ENCODE results near the gene B3GALT4. TPM values are rescaled to one million over a fixed set of nuclear protein-coding genes. Genes with fewer than 3 reads are reported as not detected.

B3GALT4 gene
- total and polyA plus RNA-seq, 2 of the 13 experiments (the other 11 are each of a cell fraction or from before 2014, with no cell fraction given), result 0.04 to 0.27 TPM

DNA sequence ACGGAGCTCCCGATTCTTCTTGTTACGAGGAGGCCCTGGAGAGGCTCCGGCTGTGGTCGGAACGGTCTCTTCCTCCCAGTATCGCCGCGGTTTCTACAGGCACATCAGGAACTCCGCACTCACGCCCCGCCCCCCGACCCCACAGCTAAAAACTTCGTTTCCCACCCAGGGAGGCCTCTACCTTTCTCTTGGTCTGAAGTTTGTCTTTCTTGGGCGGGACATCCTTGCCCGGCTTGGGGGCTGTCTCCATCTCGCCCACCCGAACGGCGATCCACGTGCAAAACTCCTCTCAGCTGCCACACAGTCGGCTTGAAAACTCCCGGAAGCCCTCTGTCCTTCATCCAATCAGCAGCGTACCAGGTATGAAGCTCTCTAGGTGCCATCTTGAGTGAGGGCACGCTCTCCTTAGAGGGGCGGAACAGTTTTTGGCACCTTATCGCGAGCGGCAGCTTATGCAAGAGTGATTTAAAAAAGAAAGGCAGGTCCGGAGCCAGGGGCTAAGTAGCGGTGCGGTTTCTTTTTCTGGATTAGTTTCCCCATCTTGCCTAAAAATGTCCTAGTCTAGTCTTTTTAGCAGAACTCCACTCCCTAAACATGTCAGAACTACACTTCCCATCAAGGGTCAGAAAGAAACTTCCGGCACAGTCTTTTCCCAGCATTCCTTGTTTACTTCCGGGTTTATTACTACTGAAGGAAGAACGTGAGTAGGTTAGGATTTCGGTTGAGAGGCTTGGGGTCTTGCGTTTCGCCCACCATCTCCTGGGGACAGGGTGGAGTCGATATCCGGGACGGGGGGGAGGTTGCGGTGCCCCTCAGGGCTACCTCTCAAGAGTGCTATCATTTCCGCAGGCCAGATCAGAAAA is 12.2 kb downstream of the B3GALT4 start, which contains the start of the genes PFDN6 and WDR46 (continued):
- TF ChIP-seq, protein P1, sequence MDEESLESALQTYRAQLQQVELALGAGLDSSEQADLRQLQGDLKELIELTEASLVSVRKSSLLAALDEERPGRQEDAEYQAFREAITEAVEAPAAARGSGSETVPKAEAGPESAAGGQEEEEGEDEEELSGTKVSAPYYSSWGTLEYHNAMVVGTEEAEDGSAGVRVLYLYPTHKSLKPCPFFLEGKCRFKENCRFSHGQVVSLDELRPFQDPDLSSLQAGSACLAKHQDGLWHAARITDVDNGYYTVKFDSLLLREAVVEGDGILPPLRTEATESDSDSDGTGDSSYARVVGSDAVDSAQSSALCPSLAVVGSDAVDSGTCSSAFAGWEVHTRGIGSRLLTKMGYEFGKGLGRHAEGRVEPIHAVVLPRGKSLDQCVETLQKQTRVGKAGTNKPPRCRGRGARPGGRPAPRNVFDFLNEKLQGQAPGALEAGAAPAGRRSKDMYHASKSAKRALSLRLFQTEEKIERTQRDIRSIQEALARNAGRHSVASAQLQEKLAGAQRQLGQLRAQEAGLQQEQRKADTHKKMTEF (CRISPR knock-in tag; IDR thresholded peaks at IDR 0.05), result peak; percentile 74
- TF ChIP-seq AGO1 (IDR thresholded peaks at IDR 0.05; ENCODE audit: low read depth, low read length, poor library complexity, severe bottlenecking) (no peak), KLF9 (CRISPR knock-in tag; IDR thresholded peaks at IDR 0.05; ENCODE audit: low read depth) (no peak), KDM4B (CRISPR knock-in tag; IDR thresholded peaks at IDR 0.05) (no peak), SP5 (CRISPR knock-in tag; IDR thresholded peaks at IDR 0.05; ENCODE audit: borderline replicate concordance, low read depth) (peak; percentile 26; the same call in 1 of the 2 replicates), KAT8 (CRISPR knock-in tag; IDR thresholded peaks at IDR 0.05) (peak; percentile 97), SRSF9 (IDR thresholded peaks at IDR 0.05; ENCODE audit: borderline replicate concordance, insufficient read depth, low read depth, low read length, poor library complexity, severe bottlenecking) (no peak), DNMT3B (CRISPR knock-in tag; conservative IDR thresholded peaks at IDR 0.05) (no peak), U2AF1 (optimal IDR thresholded peaks at IDR 0.05; ENCODE audit: low read depth, low read length) (peak; percentile 4), PTBP1 (IDR thresholded peaks at IDR 0.05; ENCODE audit: low read depth, low read length, poor library complexity, severe bottlenecking) (no peak), ZNF749 (CRISPR knock-in tag; IDR thresholded peaks at IDR 0.05; ENCODE audit: borderline replicate concordance) (no peak), HDAC2 (CRISPR knock-in tag; IDR thresholded peaks at IDR 0.05) (no peak; the same call in none of the 2 replicates), ZSCAN20 (CRISPR knock-in tag; IDR thresholded peaks at IDR 0.05; ENCODE audit: borderline replicate concordance) (no peak)
- TF ChIP-seq, protein P2, sequence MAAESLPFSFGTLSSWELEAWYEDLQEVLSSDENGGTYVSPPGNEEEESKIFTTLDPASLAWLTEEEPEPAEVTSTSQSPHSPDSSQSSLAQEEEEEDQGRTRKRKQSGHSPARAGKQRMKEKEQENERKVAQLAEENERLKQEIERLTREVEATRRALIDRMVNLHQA (CRISPR knock-in tag; IDR thresholded peaks at IDR 0.05), result no peak
- TF ChIP-seq, protein P3, sequence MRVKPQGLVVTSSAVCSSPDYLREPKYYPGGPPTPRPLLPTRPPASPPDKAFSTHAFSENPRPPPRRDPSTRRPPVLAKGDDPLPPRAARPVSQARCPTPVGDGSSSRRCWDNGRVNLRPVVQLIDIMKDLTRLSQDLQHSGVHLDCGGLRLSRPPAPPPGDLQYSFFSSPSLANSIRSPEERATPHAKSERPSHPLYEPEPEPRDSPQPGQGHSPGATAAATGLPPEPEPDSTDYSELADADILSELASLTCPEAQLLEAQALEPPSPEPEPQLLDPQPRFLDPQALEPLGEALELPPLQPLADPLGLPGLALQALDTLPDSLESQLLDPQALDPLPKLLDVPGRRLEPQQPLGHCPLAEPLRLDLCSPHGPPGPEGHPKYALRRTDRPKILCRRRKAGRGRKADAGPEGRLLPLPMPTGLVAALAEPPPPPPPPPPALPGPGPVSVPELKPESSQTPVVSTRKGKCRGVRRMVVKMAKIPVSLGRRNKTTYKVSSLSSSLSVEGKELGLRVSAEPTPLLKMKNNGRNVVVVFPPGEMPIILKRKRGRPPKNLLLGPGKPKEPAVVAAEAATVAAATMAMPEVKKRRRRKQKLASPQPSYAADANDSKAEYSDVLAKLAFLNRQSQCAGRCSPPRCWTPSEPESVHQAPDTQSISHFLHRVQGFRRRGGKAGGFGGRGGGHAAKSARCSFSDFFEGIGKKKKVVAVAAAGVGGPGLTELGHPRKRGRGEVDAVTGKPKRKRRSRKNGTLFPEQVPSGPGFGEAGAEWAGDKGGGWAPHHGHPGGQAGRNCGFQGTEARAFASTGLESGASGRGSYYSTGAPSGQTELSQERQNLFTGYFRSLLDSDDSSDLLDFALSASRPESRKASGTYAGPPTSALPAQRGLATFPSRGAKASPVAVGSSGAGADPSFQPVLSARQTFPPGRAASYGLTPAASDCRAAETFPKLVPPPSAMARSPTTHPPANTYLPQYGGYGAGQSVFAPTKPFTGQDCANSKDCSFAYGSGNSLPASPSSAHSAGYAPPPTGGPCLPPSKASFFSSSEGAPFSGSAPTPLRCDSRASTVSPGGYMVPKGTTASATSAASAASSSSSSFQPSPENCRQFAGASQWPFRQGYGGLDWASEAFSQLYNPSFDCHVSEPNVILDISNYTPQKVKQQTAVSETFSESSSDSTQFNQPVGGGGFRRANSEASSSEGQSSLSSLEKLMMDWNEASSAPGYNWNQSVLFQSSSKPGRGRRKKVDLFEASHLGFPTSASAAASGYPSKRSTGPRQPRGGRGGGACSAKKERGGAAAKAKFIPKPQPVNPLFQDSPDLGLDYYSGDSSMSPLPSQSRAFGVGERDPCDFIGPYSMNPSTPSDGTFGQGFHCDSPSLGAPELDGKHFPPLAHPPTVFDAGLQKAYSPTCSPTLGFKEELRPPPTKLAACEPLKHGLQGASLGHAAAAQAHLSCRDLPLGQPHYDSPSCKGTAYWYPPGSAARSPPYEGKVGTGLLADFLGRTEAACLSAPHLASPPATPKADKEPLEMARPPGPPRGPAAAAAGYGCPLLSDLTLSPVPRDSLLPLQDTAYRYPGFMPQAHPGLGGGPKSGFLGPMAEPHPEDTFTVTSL (CRISPR knock-in tag; IDR thresholded peaks at IDR 0.05; ENCODE audit: borderline replicate concordance), result no peak
- TF ChIP-seq, protein P4, sequence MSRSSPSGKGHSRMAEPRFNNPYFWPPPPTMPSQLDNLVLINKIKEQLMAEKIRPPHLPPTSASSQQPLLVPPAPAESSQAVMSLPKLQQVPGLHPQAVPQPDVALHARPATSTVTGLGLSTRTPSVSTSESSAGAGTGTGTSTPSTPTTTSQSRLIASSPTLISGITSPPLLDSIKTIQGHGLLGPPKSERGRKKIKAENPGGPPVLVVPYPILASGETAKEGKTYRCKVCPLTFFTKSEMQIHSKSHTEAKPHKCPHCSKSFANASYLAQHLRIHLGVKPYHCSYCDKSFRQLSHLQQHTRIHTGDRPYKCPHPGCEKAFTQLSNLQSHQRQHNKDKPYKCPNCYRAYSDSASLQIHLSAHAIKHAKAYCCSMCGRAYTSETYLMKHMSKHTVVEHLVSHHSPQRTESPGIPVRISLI (CRISPR knock-in tag; IDR thresholded peaks at IDR 0.05; ENCODE audit: borderline replicate concordance), result no peak
- TF ChIP-seq, protein P5, sequence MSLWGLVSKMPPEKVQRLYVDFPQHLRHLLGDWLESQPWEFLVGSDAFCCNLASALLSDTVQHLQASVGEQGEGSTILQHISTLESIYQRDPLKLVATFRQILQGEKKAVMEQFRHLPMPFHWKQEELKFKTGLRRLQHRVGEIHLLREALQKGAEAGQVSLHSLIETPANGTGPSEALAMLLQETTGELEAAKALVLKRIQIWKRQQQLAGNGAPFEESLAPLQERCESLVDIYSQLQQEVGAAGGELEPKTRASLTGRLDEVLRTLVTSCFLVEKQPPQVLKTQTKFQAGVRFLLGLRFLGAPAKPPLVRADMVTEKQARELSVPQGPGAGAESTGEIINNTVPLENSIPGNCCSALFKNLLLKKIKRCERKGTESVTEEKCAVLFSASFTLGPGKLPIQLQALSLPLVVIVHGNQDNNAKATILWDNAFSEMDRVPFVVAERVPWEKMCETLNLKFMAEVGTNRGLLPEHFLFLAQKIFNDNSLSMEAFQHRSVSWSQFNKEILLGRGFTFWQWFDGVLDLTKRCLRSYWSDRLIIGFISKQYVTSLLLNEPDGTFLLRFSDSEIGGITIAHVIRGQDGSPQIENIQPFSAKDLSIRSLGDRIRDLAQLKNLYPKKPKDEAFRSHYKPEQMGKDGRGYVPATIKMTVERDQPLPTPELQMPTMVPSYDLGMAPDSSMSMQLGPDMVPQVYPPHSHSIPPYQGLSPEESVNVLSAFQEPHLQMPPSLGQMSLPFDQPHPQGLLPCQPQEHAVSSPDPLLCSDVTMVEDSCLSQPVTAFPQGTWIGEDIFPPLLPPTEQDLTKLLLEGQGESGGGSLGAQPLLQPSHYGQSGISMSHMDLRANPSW (CRISPR knock-in tag; IDR thresholded peaks at IDR 0.05; ENCODE audit: borderline replicate concordance), result no peak
